Erythroblast (primary cell): ENCODE data around the gene SPPL2A.

Source experiments
- GATA1 ChIP-seq: IDR thresholded peaks from 2 replicates; pipeline ENCODE4 v1.6.1; 2011; ENCODE audit warnings: low read depth, mild to moderate bottlenecking, control low read depth, low read length, moderate library complexity
- POLR2A ChIP-seq: IDR thresholded peaks from 2 replicates; pipeline ENCODE4 v1.6.1; 2011; ENCODE audit warnings: mild to moderate bottlenecking, low read length

DNA sequence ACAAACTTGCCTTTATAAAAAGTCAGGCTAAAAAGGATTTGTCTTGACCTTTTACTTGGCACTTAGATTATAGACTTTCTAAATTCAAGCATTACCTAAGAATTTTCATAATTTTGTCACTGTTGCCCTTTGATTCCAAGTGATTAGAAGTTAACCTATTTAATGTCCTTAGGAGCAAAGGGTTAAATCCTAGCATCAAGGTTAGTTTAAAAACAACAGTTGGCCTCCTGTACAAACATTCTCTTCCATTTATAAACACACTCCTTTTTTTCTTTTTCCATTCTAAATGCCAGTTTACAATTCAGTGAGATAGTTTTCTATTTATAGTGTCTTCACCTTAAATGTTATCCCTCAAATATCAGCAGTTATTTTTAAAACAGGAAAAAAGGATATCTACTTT lies 18.4 kb upstream of the SPPL2A start:
- TF ChIP-seq POLR2A (no peak), GATA1 (no peak)
